ENCODE measurements around the gene IDH3G. TPM values are rescaled to one million over a fixed set of nuclear protein-coding genes. Genes with fewer than 3 reads are reported as not detected.

IDH3G gene
- total RNA-seq, 2 experiments from 2014 or later: 51.8 to 52.5 TPM

GRCh38 chrX:153792368-153792767 lies 1.8 kb downstream of the IDH3G start:
- H3K9me3 ChIP-seq (ENCODE audit: low read length): no peaks in the 10 kb centered on the region
- H3K27ac ChIP-seq (ENCODE audit: low read depth, low read length, poor library complexity, severe bottlenecking): no peak overlapping the region
- TF ChIP-seq EZH2phosphoT487 (IDR thresholded peaks at IDR 0.05; ENCODE audit: borderline replicate concordance, low read depth, low read length) (no peak), CTCF (conservative IDR thresholded peaks at IDR 0.05; ENCODE audit: low read length) (no peak)
- DNase-seq (ENCODE audit: low spot score): no peak
- H3K4me2 ChIP-seq (ENCODE audit: low read length): peak overlapping the region; percentile 97
- H4K20me1 ChIP-seq (ENCODE audit: insufficient read depth, low read length): no peaks in the 10 kb centered on the region
- no peak overlapping the region for H3K4me3 ChIP-seq (ENCODE audit: low read depth, low read length, poor library complexity, severe bottlenecking)
- intact Hi-C loops (cut with micrococcal nuclease; ENCODE audit: unreplicated experiment): loop anchor here (5.0 kb wide), 1 partner anchor 175 kb away; no protein-coding TSS in a partner anchor
- H3K79me2 ChIP-seq (ENCODE audit: insufficient read depth, low read depth, low read length): peaks cover 32% of the 10 kb centered on the region
- no TSS peak for BruUV-seq (replicated peaks)
- H2AFZ ChIP-seq (ENCODE audit: low read length): no peak overlapping the region
- H3K36me3 ChIP-seq (ENCODE audit: insufficient read depth, low read length): peaks cover 23% of the 10 kb centered on the region
- H3K4me1 ChIP-seq (ENCODE audit: insufficient read depth, low read length, poor library complexity, severe bottlenecking): peaks cover 14% of the 10 kb centered on the region
- no peaks in the 10 kb centered on the region for H3K9me2 ChIP-seq (ENCODE audit: insufficient read depth, low read length)
- ChIA-PET CTCF (ENCODE audit: unreplicated experiment) (no interaction called here), POLR2A (no interaction called here)

DNA sequence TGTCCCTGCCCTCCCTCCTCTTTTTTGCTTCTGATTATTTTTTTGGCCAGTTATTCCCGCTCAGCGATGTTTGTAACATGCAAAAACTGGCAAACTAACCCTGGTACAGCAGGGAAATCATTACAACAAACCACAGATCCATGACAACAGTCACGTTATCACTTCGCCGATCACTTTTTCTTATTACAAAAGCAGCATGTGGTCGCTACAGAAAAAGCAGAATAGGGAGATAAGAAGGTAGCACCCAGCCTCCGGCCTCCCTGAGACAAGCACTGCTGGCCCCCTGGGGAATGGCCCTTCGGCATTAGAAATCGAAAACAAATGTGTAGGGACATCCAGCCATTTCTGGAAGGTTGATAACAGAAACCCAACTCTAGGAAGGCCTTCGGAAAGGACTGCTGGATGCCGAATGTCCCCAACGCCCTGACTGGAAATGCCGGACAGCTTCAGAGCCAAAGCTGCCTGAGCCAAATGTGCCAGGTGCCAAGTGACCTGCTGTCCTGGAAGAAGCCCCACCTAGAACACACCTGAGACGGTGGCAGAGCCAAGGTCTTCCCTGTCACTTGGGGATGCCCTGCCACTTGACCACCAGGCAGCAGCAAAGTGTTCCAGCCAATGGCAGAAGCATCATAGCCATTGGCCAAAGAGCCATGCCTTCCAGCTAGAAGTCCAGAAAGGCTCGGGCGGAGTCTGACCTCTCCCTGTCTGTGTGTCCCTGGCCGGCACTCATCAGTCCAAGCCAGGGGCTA lies 2.9 kb downstream of the IDH3G start:
- Histone ChIP-seq H2AFZ (ENCODE audit: low read length) (no peak overlapping the region), H3K9me3 (ENCODE audit: low read length) (no peaks in the 10 kb centered on the region), H3K4me1 (ENCODE audit: insufficient read depth, low read length, poor library complexity, severe bottlenecking) (peaks cover 11% of the 10 kb centered on the region), H4K20me1 (ENCODE audit: insufficient read depth, low read length) (no peaks in the 10 kb centered on the region), H3K27ac (ENCODE audit: low read depth, low read length, poor library complexity, severe bottlenecking) (no peak overlapping the region), H3K4me3 (ENCODE audit: low read depth, low read length, poor library complexity, severe bottlenecking) (no peak overlapping the region), H3K79me2 (ENCODE audit: insufficient read depth, low read depth, low read length) (peaks cover 32% of the 10 kb centered on the region), H3K36me3 (ENCODE audit: insufficient read depth, low read length) (peaks cover 12% of the 10 kb centered on the region), H3K4me2 (ENCODE audit: low read length) (no peak overlapping the region), H3K9me2 (ENCODE audit: insufficient read depth, low read length) (no peaks in the 10 kb centered on the region)
- ChIA-PET CTCF (ENCODE audit: unreplicated experiment) (no interaction called here), POLR2A (no interaction called here)
- intact Hi-C loops (cut with micrococcal nuclease; ENCODE audit: unreplicated experiment): loop anchor here (5.0 kb wide), 1 partner anchor 176 kb away; no protein-coding TSS in a partner anchor
- no peak for DNase-seq (ENCODE audit: low spot score)
- no TSS peak for BruUV-seq (replicated peaks)
- TF ChIP-seq CTCF (conservative IDR thresholded peaks at IDR 0.05; ENCODE audit: low read length) (no peak), EZH2phosphoT487 (IDR thresholded peaks at IDR 0.05; ENCODE audit: borderline replicate concordance, low read depth, low read length) (no peak)

- H3K9me2 ChIP-seq (ENCODE audit: insufficient read depth, low read length): no peaks in the 10 kb centered on the region
- no peak overlapping the region for H3K27ac ChIP-seq (ENCODE audit: low read depth, low read length, poor library complexity, severe bottlenecking)
- no peaks in the 10 kb centered on the region for H3K9me3 ChIP-seq (ENCODE audit: low read length)
- no peak for DNase-seq (ENCODE audit: low spot score)
- intact Hi-C loops (cut with micrococcal nuclease; ENCODE audit: unreplicated experiment): loop anchor here (5.0 kb wide), 1 partner anchor 178 kb away; no protein-coding TSS in a partner anchor
- TF ChIP-seq CTCF (conservative IDR thresholded peaks at IDR 0.05; ENCODE audit: low read length) (no peak), EZH2phosphoT487 (IDR thresholded peaks at IDR 0.05; ENCODE audit: borderline replicate concordance, low read depth, low read length) (no peak)
- H3K4me1 ChIP-seq (ENCODE audit: insufficient read depth, low read length, poor library complexity, severe bottlenecking): no peaks in the 10 kb centered on the region
- no TSS peak for BruUV-seq (replicated peaks)
- CTCF ChIA-PET (ENCODE audit: unreplicated experiment): no interaction called here
- H2AFZ ChIP-seq (ENCODE audit: low read length): no peak overlapping the region
- H3K79me2 ChIP-seq (ENCODE audit: insufficient read depth, low read depth, low read length): peaks cover 19% of the 10 kb centered on the region; the same call in 1 of the 2 replicates
- H3K4me2 ChIP-seq (ENCODE audit: low read length): no peak overlapping the region
- POLR2A ChIA-PET: no interaction called here
- no peak overlapping the region for H3K4me3 ChIP-seq (ENCODE audit: low read depth, low read length, poor library complexity, severe bottlenecking)
- no peaks in the 10 kb centered on the region for H4K20me1 ChIP-seq (ENCODE audit: insufficient read depth, low read length)
- H3K36me3 ChIP-seq (ENCODE audit: insufficient read depth, low read length): peaks cover 6% of the 10 kb centered on the region
These were observed 4.5 kb downstream of the IDH3G start for GRCh38 chrX:153789654-153790053.
